ENCODE results near the gene VGLL4.
A peak's percentile ranks its signal among the peaks of the same experiment; 100 is the strongest.

VGLL4 gene

GRCh38 chr3:11625376-11626083 is 18.2 kb downstream of the VGLL4 start:
- H3K4me1 Mint-ChIP-seq, result peaks cover 84% of the 10 kb centered on the region
- no peak for ATAC-seq
- peak overlapping the region; percentile 97 for H3K27ac Mint-ChIP-seq

GRCh38 chr3:11624704-11625375 is 18.9 kb downstream of the VGLL4 start:
- DNase-seq, result no peak
- peaks cover 86% of the 10 kb centered on the region for H3K4me1 Mint-ChIP-seq
- H3K27me3 Mint-ChIP-seq, result no peaks in the 10 kb centered on the region
- H3K27ac Mint-ChIP-seq, result peak overlapping the region; percentile 97
- no peaks in the 10 kb centered on the region for H3K9me3 Mint-ChIP-seq
- peak; percentile 35 for ATAC-seq
- peaks cover 14% of the 10 kb centered on the region for H3K36me3 Mint-ChIP-seq (ENCODE audit: low read depth)
- H3K4me3 Mint-ChIP-seq, result peak overlapping the region; percentile 55

More at GRCh38 chr3:11625376-11626083, 18.2 kb downstream of the VGLL4 start:
- peak overlapping the region; percentile 55 for H3K4me3 Mint-ChIP-seq
- no peaks in the 10 kb centered on the region for H3K27me3 Mint-ChIP-seq
- H3K36me3 Mint-ChIP-seq (ENCODE audit: low read depth), result peaks cover 14% of the 10 kb centered on the region
- no peak for DNase-seq
- H3K9me3 Mint-ChIP-seq, result no peaks in the 10 kb centered on the region

- Mint-ChIP-seq H3K27me3 (no peaks in the 10 kb centered on the region), H3K27ac (peak overlapping the region; percentile 97), H3K9me3 (no peaks in the 10 kb centered on the region), H3K36me3 (ENCODE audit: low read depth) (peaks cover 16% of the 10 kb centered on the region), H3K4me1 (peaks cover 86% of the 10 kb centered on the region), H3K4me3 (peak overlapping the region; percentile 55)
- peak; percentile 92 for ATAC-seq
- peak; percentile 66 for DNase-seq
Measured at GRCh38 chr3:11624161-11624560, 19.6 kb downstream of the VGLL4 start.

GRCh38 chr3:11622586-11623550 is 20.8 kb downstream of the VGLL4 start:
- no peak for ATAC-seq
- peak overlapping the region; percentile 97 for H3K27ac Mint-ChIP-seq
- DNase-seq, result no peak
- H3K4me3 Mint-ChIP-seq, result peak overlapping the region; percentile 6
- no peaks in the 10 kb centered on the region for H3K27me3 Mint-ChIP-seq
- H3K4me1 Mint-ChIP-seq, result peaks cover 90% of the 10 kb centered on the region
- H3K36me3 Mint-ChIP-seq (ENCODE audit: low read depth), result peaks cover 16% of the 10 kb centered on the region
- H3K9me3 Mint-ChIP-seq, result no peaks in the 10 kb centered on the region

- no peak for DNase-seq
- no peak overlapping the region for H3K27ac Mint-ChIP-seq
- ATAC-seq, result no peak
- peaks cover 14% of the 10 kb centered on the region for H3K36me3 Mint-ChIP-seq (ENCODE audit: low read depth)
- peaks cover 80% of the 10 kb centered on the region for H3K4me1 Mint-ChIP-seq
- no peaks in the 10 kb centered on the region for H3K27me3 Mint-ChIP-seq
- no peaks in the 10 kb centered on the region for H3K9me3 Mint-ChIP-seq
- no peak overlapping the region for H3K4me3 Mint-ChIP-seq
Measured at GRCh38 chr3:11621077-11621476, 22.6 kb downstream of the VGLL4 start.

GRCh38 chr3:11619946-11620652 is 23.6 kb downstream of the VGLL4 start:
- Mint-ChIP-seq H3K27me3 (no peaks in the 10 kb centered on the region), H3K36me3 (ENCODE audit: low read depth) (peaks cover 14% of the 10 kb centered on the region), H3K27ac (peak overlapping the region; percentile 66), H3K4me1 (peaks cover 74% of the 10 kb centered on the region), H3K9me3 (no peaks in the 10 kb centered on the region), H3K4me3 (no peak overlapping the region)
- ATAC-seq (no peak), DNase-seq (no peak)

GRCh38 chr3:11619461-11619860 is 24.3 kb downstream of the VGLL4 start:
- H3K27me3 Mint-ChIP-seq, result no peaks in the 10 kb centered on the region
- peaks cover 14% of the 10 kb centered on the region for H3K36me3 Mint-ChIP-seq (ENCODE audit: low read depth)
- H3K9me3 Mint-ChIP-seq, result no peaks in the 10 kb centered on the region
- peaks cover 67% of the 10 kb centered on the region for H3K4me1 Mint-ChIP-seq
- no peak for DNase-seq
- ATAC-seq, result no peak
- H3K4me3 Mint-ChIP-seq, result no peak overlapping the region
- peak overlapping the region; percentile 43 for H3K27ac Mint-ChIP-seq

- peaks cover 9% of the 10 kb centered on the region for H3K36me3 Mint-ChIP-seq (ENCODE audit: low read depth)
- H3K4me1 Mint-ChIP-seq, result peaks cover 67% of the 10 kb centered on the region
- no peaks in the 10 kb centered on the region for H3K27me3 Mint-ChIP-seq
- H3K9me3 Mint-ChIP-seq, result no peaks in the 10 kb centered on the region
- no peak overlapping the region for H3K4me3 Mint-ChIP-seq
- ATAC-seq, result no peak
- no peak overlapping the region for H3K27ac Mint-ChIP-seq
- DNase-seq, result no peak
Measured at GRCh38 chr3:11618904-11619303, 24.8 kb downstream of the VGLL4 start.

GRCh38 chr3:11616551-11616950 is 27.2 kb downstream of the VGLL4 start:
- no peaks in the 10 kb centered on the region for H3K27me3 Mint-ChIP-seq
- no peak overlapping the region for H3K4me3 Mint-ChIP-seq
- DNase-seq (no peak), ATAC-seq (no peak)
- peaks cover 2% of the 10 kb centered on the region for H3K36me3 Mint-ChIP-seq (ENCODE audit: low read depth)
- H3K27ac Mint-ChIP-seq, result no peak overlapping the region
- H3K9me3 Mint-ChIP-seq, result no peaks in the 10 kb centered on the region
- H3K4me1 Mint-ChIP-seq, result peaks cover 48% of the 10 kb centered on the region

- no peak overlapping the region for H3K4me3 Mint-ChIP-seq
- DNase-seq, result no peak
- peak; percentile 15 for ATAC-seq
- peaks cover 42% of the 10 kb centered on the region for H3K4me1 Mint-ChIP-seq
- no peaks in the 10 kb centered on the region for H3K27me3 Mint-ChIP-seq
- H3K36me3 Mint-ChIP-seq (ENCODE audit: low read depth), result no peaks in the 10 kb centered on the region
- H3K27ac Mint-ChIP-seq, result no peak overlapping the region
- H3K9me3 Mint-ChIP-seq, result no peaks in the 10 kb centered on the region
Measured at GRCh38 chr3:11613851-11614487, 29.7 kb downstream of the VGLL4 start.

GRCh38 chr3:11613319-11613718 is 30.4 kb downstream of the VGLL4 start:
- peak overlapping the region; percentile 5 for H3K27ac Mint-ChIP-seq
- H3K4me3 Mint-ChIP-seq, result no peak overlapping the region
- H3K27me3 Mint-ChIP-seq, result no peaks in the 10 kb centered on the region
- peaks cover 42% of the 10 kb centered on the region for H3K4me1 Mint-ChIP-seq
- H3K9me3 Mint-ChIP-seq, result no peaks in the 10 kb centered on the region
- ATAC-seq, result no peak
- no peaks in the 10 kb centered on the region for H3K36me3 Mint-ChIP-seq (ENCODE audit: low read depth)
- no peak for DNase-seq

GRCh38 chr3:11612515-11613188 is 31.1 kb downstream of the VGLL4 start:
- Mint-ChIP-seq H3K27ac (peak overlapping the region; percentile 5), H3K27me3 (no peaks in the 10 kb centered on the region), H3K9me3 (no peaks in the 10 kb centered on the region), H3K4me1 (peaks cover 46% of the 10 kb centered on the region), H3K36me3 (ENCODE audit: low read depth) (no peaks in the 10 kb centered on the region), H3K4me3 (no peak overlapping the region)
- DNase-seq, result no peak
- ATAC-seq, result no peak

GRCh38 chr3:11611341-11611799 is 32.3 kb downstream of the VGLL4 start:
- Mint-ChIP-seq H3K9me3 (no peaks in the 10 kb centered on the region), H3K4me1 (peaks cover 57% of the 10 kb centered on the region), H3K4me3 (no peak overlapping the region), H3K27me3 (no peaks in the 10 kb centered on the region), H3K36me3 (ENCODE audit: low read depth) (peaks cover 5% of the 10 kb centered on the region), H3K27ac (no peak overlapping the region)
- no peak for ATAC-seq
- DNase-seq, result no peak

All from activated naive CD8-positive, alpha-beta T cell treated with anti-CD3 and anti-CD28 coated beads, Interleukin-2, amount 50 U/mL, for 24 hours (primary cell).